Measurements from ENCODE around the gene ADAMTS19.
"Not testable (repeated sequence)": the region's sequence is repeated elsewhere in the genome, so short reads cannot be mapped to it uniquely, and the experiment has no call there.

The ADAMTS19 gene, protein sequence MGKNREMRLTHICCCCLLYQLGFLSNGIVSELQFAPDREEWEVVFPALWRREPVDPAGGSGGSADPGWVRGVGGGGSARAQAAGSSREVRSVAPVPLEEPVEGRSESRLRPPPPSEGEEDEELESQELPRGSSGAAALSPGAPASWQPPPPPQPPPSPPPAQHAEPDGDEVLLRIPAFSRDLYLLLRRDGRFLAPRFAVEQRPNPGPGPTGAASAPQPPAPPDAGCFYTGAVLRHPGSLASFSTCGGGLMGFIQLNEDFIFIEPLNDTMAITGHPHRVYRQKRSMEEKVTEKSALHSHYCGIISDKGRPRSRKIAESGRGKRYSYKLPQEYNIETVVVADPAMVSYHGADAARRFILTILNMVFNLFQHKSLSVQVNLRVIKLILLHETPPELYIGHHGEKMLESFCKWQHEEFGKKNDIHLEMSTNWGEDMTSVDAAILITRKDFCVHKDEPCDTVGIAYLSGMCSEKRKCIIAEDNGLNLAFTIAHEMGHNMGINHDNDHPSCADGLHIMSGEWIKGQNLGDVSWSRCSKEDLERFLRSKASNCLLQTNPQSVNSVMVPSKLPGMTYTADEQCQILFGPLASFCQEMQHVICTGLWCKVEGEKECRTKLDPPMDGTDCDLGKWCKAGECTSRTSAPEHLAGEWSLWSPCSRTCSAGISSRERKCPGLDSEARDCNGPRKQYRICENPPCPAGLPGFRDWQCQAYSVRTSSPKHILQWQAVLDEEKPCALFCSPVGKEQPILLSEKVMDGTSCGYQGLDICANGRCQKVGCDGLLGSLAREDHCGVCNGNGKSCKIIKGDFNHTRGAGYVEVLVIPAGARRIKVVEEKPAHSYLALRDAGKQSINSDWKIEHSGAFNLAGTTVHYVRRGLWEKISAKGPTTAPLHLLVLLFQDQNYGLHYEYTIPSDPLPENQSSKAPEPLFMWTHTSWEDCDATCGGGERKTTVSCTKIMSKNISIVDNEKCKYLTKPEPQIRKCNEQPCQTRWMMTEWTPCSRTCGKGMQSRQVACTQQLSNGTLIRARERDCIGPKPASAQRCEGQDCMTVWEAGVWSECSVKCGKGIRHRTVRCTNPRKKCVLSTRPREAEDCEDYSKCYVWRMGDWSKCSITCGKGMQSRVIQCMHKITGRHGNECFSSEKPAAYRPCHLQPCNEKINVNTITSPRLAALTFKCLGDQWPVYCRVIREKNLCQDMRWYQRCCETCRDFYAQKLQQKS

DNA sequence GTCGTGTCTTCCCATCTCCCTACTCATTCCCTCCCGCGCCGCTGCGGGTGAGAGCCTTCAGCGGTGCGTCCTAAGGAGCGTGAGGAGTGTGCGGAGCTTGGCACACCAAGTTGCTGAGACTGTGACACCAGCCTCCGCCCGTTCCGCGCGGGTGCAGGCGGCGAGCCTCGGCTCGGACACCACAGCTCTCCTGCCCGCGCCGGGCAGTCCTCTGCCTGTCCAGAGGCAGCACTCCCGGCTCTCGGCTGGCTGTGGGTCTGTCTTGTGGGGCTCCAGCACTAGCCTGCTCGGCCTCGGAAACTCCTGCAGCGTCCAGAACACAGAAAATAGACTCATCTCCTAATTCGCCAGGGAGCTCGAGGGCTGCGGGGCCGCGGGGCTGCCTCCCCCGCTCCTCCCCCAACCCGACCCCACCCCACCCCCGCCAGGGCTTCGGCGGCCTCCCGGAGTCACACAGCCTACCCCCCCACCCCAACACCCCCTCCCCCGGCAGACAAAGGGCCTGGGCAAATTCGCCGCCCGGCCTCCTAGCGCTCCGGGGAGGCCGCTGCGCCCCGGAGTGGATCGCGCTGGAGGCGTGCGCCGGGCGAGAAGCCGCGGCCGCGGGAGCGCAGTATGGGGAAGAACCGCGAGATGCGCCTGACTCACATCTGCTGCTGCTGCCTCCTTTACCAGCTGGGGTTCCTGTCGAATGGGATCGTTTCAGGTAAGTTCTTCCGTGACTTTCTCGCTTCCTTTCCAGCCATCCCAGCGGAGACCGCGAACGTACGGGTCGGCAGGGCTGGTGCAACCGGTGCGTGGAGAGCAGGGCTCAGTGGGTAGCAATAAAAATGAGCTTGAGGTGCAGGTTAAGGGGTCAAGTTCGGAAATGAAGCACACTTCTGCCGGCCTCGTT lies at the start of gene ADAMTS19:
Gene ADAMTS19, plus strand, starts transcription at position 522 of the 895 bp plus-strand sequence. Its CDS starts 94 bp downstream, at position 616.
- peak within 1 kb of the TSS; percentile 52 for H3K4me3 Mint-ChIP-seq
- H3K27me3 Mint-ChIP-seq (ENCODE audit: low read depth) = peaks cover 49% of the 10 kb centered on the region
- no peaks in the 10 kb centered on the region for H3K9me3 Mint-ChIP-seq
- peak; percentile 6 for DNase-seq (ENCODE audit: low spot score)
- H3K36me3 Mint-ChIP-seq (ENCODE audit: low read depth) = peaks cover 1% of the 10 kb centered on the region
- H3K27ac Mint-ChIP-seq = no peak within 1 kb of the TSS
- peaks cover 7% of the 10 kb centered on the region for H3K4me1 Mint-ChIP-seq (ENCODE audit: low read depth)

DNA sequence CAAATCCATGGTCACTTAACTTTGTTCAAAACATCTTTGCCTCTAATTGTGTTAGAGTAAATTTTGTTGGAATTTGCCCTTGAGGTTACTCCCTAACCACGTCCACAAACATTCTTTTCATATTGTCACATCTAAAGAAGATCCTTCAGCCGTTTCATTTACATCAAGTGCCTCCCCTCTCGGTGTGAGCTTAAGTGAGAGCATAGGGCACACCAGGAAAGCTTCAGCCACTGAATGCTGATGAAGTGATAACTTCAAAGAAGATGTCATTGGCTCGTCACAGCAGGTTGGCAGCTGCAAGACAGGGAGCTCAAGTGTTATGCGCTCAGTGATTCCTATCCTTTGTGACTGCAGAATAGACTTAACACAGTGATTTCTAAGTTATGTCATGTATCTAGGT lies 49.6 kb upstream of the ADAMTS19 start:
- Mint-ChIP-seq H3K36me3 (ENCODE audit: low read depth) (no peaks in the 10 kb centered on the region), H3K4me3 (no peak overlapping the region), H3K4me1 (ENCODE audit: low read depth) (no peaks in the 10 kb centered on the region), H3K27ac (no peak overlapping the region), H3K27me3 (ENCODE audit: low read depth) (no peaks in the 10 kb centered on the region), H3K9me3 (peaks cover 3% of the 10 kb centered on the region)
- DNase-seq (ENCODE audit: low spot score) = no peak

DNA sequence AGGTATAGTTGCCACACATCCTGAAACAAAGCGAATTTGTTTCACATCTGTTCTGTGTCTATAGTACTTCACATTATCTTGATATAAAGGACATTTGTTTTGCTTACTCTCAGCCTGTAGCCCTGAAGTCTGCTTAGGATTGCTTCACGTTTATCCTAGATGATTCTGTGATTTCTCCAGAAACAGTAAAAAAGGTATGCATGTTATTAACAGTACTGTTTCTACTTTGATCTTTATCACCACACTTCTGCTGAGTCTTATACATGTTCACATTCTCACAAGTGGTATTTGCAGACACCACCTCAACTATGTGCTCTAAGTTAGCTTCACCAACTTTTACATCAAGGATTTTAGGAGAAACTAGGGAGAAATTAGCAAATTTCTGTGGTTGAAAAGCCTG lies 47.4 kb upstream of the ADAMTS19 start:
- no peak overlapping the region for H3K27ac Mint-ChIP-seq
- H3K4me1 Mint-ChIP-seq (ENCODE audit: low read depth) = no peaks in the 10 kb centered on the region
- DNase-seq (ENCODE audit: low spot score) = no peak
- H3K9me3 Mint-ChIP-seq = peaks cover 5% of the 10 kb centered on the region
- no peaks in the 10 kb centered on the region for H3K27me3 Mint-ChIP-seq (ENCODE audit: low read depth)
- H3K36me3 Mint-ChIP-seq (ENCODE audit: low read depth) = no peaks in the 10 kb centered on the region
- H3K4me3 Mint-ChIP-seq = no peak overlapping the region

GRCh38 chr5:129413570-129413969 lies 46.5 kb upstream of the ADAMTS19 start:
- Mint-ChIP-seq H3K36me3 (ENCODE audit: low read depth) (no peaks in the 10 kb centered on the region), H3K27me3 (ENCODE audit: low read depth) (no peaks in the 10 kb centered on the region), H3K27ac (no peak overlapping the region), H3K9me3 (peaks cover 5% of the 10 kb centered on the region), H3K4me3 (no peak overlapping the region), H3K4me1 (ENCODE audit: low read depth) (no peaks in the 10 kb centered on the region)
- no peak for DNase-seq (ENCODE audit: low spot score)

GRCh38 chr5:129419292-129419691 lies 40.8 kb upstream of the ADAMTS19 start:
- Mint-ChIP-seq H3K27me3 (ENCODE audit: low read depth) (no peaks in the 10 kb centered on the region), H3K27ac (no peak overlapping the region), H3K9me3 (peaks cover 5% of the 10 kb centered on the region), H3K4me3 (no peak overlapping the region), H3K4me1 (ENCODE audit: low read depth) (no peaks in the 10 kb centered on the region), H3K36me3 (ENCODE audit: low read depth) (no peaks in the 10 kb centered on the region)
- DNase-seq (ENCODE audit: low spot score) = no peak

GRCh38 chr5:129425031-129425430 lies 35.1 kb upstream of the ADAMTS19 start:
- H3K9me3 Mint-ChIP-seq = no peaks in the 10 kb centered on the region
- no peaks in the 10 kb centered on the region for H3K4me1 Mint-ChIP-seq (ENCODE audit: low read depth)
- no peaks in the 10 kb centered on the region for H3K27me3 Mint-ChIP-seq (ENCODE audit: low read depth)
- H3K36me3 Mint-ChIP-seq (ENCODE audit: low read depth) = no peaks in the 10 kb centered on the region
- no peak for DNase-seq (ENCODE audit: low spot score)
- no peak overlapping the region for H3K4me3 Mint-ChIP-seq
- H3K27ac Mint-ChIP-seq = no peak overlapping the region

DNA sequence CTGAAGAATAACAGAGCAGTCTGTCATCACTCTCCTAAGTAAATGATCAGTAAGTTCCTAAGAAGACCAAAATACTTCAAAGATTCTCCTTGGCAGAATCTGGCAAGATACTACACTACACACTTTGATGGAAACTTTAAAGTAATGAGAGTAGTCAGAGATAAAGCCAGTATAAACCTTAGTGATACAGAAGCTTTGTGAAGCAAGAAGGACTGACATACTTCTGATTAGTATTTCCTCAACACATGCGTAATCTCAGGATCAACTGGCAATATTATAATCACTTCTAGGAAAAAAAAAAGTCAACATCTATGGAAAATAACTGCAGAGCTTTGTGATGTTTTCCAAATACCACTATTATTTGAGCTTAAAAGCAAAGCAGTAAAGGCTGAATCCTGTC lies 34.0 kb upstream of the ADAMTS19 start:
- no peaks in the 10 kb centered on the region for H3K27me3 Mint-ChIP-seq (ENCODE audit: low read depth)
- no peaks in the 10 kb centered on the region for H3K9me3 Mint-ChIP-seq
- H3K4me1 Mint-ChIP-seq (ENCODE audit: low read depth) = no peaks in the 10 kb centered on the region
- H3K36me3 Mint-ChIP-seq (ENCODE audit: low read depth) = no peaks in the 10 kb centered on the region
- DNase-seq (ENCODE audit: low spot score) = no peak
- no peak overlapping the region for H3K27ac Mint-ChIP-seq
- H3K4me3 Mint-ChIP-seq = no peak overlapping the region

DNA sequence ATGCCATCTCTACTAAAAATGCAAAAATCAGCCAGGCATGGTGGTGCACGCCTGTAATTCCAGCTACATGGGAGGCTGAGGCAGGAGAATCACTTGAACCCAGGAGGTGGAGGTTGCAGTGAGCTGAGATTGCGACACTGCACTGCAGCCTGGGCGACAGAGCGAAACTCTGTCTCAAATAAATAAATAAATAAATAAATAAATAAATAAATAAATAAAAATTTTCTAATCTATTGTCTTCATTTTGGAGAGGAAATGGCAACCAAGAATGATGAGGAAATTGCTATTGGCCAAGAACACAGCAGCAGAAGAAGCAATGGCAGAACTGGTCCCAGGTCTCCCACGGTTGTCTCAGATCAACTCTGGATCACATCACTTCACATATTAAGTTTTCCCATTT lies 31.5 kb upstream of the ADAMTS19 start:
- not testable (repeated sequence) for H3K9me3 Mint-ChIP-seq; H3K27ac Mint-ChIP-seq; H3K4me1 Mint-ChIP-seq (ENCODE audit: low read depth); H3K4me3 Mint-ChIP-seq; H3K27me3 Mint-ChIP-seq (ENCODE audit: low read depth); H3K36me3 Mint-ChIP-seq (ENCODE audit: low read depth); DNase-seq (ENCODE audit: low spot score)

- DNase-seq (ENCODE audit: low spot score) = no peak
- Mint-ChIP-seq H3K4me1 (ENCODE audit: low read depth) (no peaks in the 10 kb centered on the region), H3K27ac (no peak overlapping the region), H3K27me3 (ENCODE audit: low read depth) (no peaks in the 10 kb centered on the region), H3K9me3 (no peaks in the 10 kb centered on the region), H3K4me3 (no peak overlapping the region), H3K36me3 (ENCODE audit: low read depth) (no peaks in the 10 kb centered on the region)
These were observed 28.7 kb upstream of the ADAMTS19 start for GRCh38 chr5:129431406-129431805.

GRCh38 chr5:129438322-129438721 lies 21.8 kb upstream of the ADAMTS19 start:
- H3K4me1 Mint-ChIP-seq (ENCODE audit: low read depth) = no peaks in the 10 kb centered on the region
- no peak for DNase-seq (ENCODE audit: low spot score)
- no peak overlapping the region for H3K27ac Mint-ChIP-seq
- H3K36me3 Mint-ChIP-seq (ENCODE audit: low read depth) = no peaks in the 10 kb centered on the region
- no peaks in the 10 kb centered on the region for H3K27me3 Mint-ChIP-seq (ENCODE audit: low read depth)
- H3K9me3 Mint-ChIP-seq = no peaks in the 10 kb centered on the region
- no peak overlapping the region for H3K4me3 Mint-ChIP-seq

GRCh38 chr5:129440424-129440823 lies 19.7 kb upstream of the ADAMTS19 start:
- Mint-ChIP-seq H3K4me3 (no peak overlapping the region), H3K4me1 (ENCODE audit: low read depth) (no peaks in the 10 kb centered on the region), H3K27me3 (ENCODE audit: low read depth) (no peaks in the 10 kb centered on the region), H3K9me3 (no peaks in the 10 kb centered on the region), H3K36me3 (ENCODE audit: low read depth) (no peaks in the 10 kb centered on the region), H3K27ac (no peak overlapping the region)
- no peak for DNase-seq (ENCODE audit: low spot score)

DNA sequence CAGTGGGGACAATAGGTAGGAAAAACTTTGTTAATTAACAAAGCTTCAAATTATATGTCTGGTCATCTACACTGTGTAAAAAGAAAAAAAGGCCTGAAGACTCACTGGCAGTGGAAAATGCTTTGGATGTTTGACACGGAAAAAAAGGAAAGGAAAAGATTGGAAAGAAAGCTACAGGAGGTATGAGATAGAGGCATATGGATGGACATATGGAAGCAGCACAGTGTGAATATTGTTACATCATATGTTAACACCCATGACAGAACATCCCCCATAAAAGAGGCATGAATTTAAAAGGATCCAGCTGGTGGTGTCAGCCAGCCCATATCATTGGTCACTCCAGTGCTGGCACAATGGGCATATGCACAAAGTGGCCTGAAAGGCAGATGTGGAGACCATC lies 19.0 kb upstream of the ADAMTS19 start:
- no peak overlapping the region for H3K4me3 Mint-ChIP-seq
- no peak overlapping the region for H3K27ac Mint-ChIP-seq
- H3K36me3 Mint-ChIP-seq (ENCODE audit: low read depth) = no peaks in the 10 kb centered on the region
- no peaks in the 10 kb centered on the region for H3K4me1 Mint-ChIP-seq (ENCODE audit: low read depth)
- no peak for DNase-seq (ENCODE audit: low spot score)
- H3K9me3 Mint-ChIP-seq = no peaks in the 10 kb centered on the region
- H3K27me3 Mint-ChIP-seq (ENCODE audit: low read depth) = no peaks in the 10 kb centered on the region

- no peaks in the 10 kb centered on the region for H3K4me1 Mint-ChIP-seq (ENCODE audit: low read depth)
- no peak overlapping the region for H3K4me3 Mint-ChIP-seq
- no peaks in the 10 kb centered on the region for H3K27me3 Mint-ChIP-seq (ENCODE audit: low read depth)
- no peak for DNase-seq (ENCODE audit: low spot score)
- no peaks in the 10 kb centered on the region for H3K36me3 Mint-ChIP-seq (ENCODE audit: low read depth)
- no peak overlapping the region for H3K27ac Mint-ChIP-seq
- H3K9me3 Mint-ChIP-seq = no peaks in the 10 kb centered on the region
These were observed 14.7 kb upstream of the ADAMTS19 start for GRCh38 chr5:129445379-129445778.

All from T-helper 2 cell treated with Interferon-gamma antibody and Interleukin-4, amounts not matched to agents 5 μg/mL and 100 μg/mL, for 36 hours (primary cell).